ENCODE results near the gene ZCCHC7.
A peak's percentile ranks its signal among the peaks of the same experiment; 100 is the strongest.
"Not testable (repeated sequence)": the region's sequence is repeated elsewhere in the genome, so short reads cannot be mapped to it uniquely, and the experiment has no call there.

Gene ZCCHC7

GRCh38 chr9:37301042-37301853, 180.9 kb downstream of the ZCCHC7 start:
- DNase-seq = no peak

GRCh38 chr9:37301854-37302172, 181.4 kb downstream of the ZCCHC7 start:
- DNase-seq = no peak

- no peak for DNase-seq
Measured at GRCh38 chr9:37302277-37302676, 181.9 kb downstream of the ZCCHC7 start.

GRCh38 chr9:37303272-37303671, 182.9 kb downstream of the ZCCHC7 start:
- DNase-seq = not testable (repeated sequence)

GRCh38 chr9:37309136-37309535, 188.8 kb downstream of the ZCCHC7 start:
- DNase-seq = peak; percentile 30

- no peak for DNase-seq
Measured at GRCh38 chr9:37311938-37312708, 191.7 kb downstream of the ZCCHC7 start.

- no peak for DNase-seq
Measured at GRCh38 chr9:37324261-37324683, 203.9 kb downstream of the ZCCHC7 start.

- DNase-seq = no peak
Measured at GRCh38 chr9:37324691-37325490, 204.5 kb downstream of the ZCCHC7 start.

GRCh38 chr9:37325778-37326177, 205.4 kb downstream of the ZCCHC7 start:
- no peak for DNase-seq

GRCh38 chr9:37327553-37327952, 207.2 kb downstream of the ZCCHC7 start:
- DNase-seq = no peak

GRCh38 chr9:37328556-37329227, 208.3 kb downstream of the ZCCHC7 start:
- DNase-seq = no peak

GRCh38 chr9:37329576-37329975, 209.2 kb downstream of the ZCCHC7 start:
- no peak for DNase-seq

- no peak for DNase-seq
Measured at GRCh38 chr9:37331871-37332270, 211.5 kb downstream of the ZCCHC7 start.

GRCh38 chr9:37332578-37332977, 212.2 kb downstream of the ZCCHC7 start:
- no peak for DNase-seq

- no peak for DNase-seq
Measured at GRCh38 chr9:37333288-37333687, 212.9 kb downstream of the ZCCHC7 start.

- DNase-seq = no peak
Measured at GRCh38 chr9:37335238-37335637, 214.9 kb downstream of the ZCCHC7 start.

GRCh38 chr9:37336150-37336549, 215.8 kb downstream of the ZCCHC7 start:
- DNase-seq = no peak

GRCh38 chr9:37337301-37337890, 217.0 kb downstream of the ZCCHC7 start:
- DNase-seq = no peak

GRCh38 chr9:37338218-37338617, 217.8 kb downstream of the ZCCHC7 start:
- DNase-seq = no peak

GRCh38 chr9:37339923-37340322, 219.5 kb downstream of the ZCCHC7 start:
- DNase-seq = peak; percentile 11

- DNase-seq = no peak
Measured at GRCh38 chr9:37340961-37341360, 220.6 kb downstream of the ZCCHC7 start.

- DNase-seq = no peak
Measured at GRCh38 chr9:37341704-37342103, 221.3 kb downstream of the ZCCHC7 start.

- no peak for DNase-seq
Measured at GRCh38 chr9:37342493-37342892, 222.1 kb downstream of the ZCCHC7 start.
